Measurements from ENCODE around the gene UBE2O. TPM values are rescaled to one million over a fixed set of nuclear protein-coding genes. Genes with fewer than 3 reads are reported as not detected.

Gene UBE2O
- polyA plus RNA-seq, 1 of the 3 experiments (the other 2 are of a cell fraction), result 25.4 TPM

DNA sequence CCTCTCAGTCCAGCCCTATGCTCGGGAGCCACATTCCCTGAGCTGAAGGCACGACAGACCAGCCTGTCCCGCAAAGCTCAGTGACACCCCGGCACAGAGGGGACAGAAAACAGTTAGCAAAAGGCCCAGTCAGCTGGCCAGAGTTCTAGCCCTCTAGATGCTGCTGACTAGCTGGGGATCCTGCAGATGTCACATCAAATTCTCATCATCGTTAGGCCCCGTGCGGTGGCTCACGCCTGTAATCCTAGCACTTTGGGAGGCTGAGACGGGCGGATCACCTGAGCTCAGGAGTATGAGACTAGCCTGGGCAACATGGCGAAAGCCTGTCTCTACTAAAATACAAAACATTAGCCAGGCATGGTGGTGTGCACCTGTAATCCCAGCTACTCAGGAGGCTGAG lies 17.2 kb downstream of the UBE2O start:
- H3K4me2 ChIP-seq, result no peak overlapping the region
- ChIA-PET CTCF (interaction anchor here (0.6 to 5.7 kb wide), 11 partner anchors 12 to 254 kb away, joined by 3 to 40 read pairs (median 4); no protein-coding TSS in a partner anchor), POLR2A (interaction anchor here (1.1 kb wide), 1 partner anchor 107 kb away, joined by 4 read pairs; no protein-coding TSS in a partner anchor)
- H3K4me1 ChIP-seq (ENCODE audit: control insufficient read depth in 1 of 2, insufficient read depth in 2 of 2, low read depth in 1 of 2, low read length in 1 of 2), result peaks cover 0 to 13% of the 10 kb centered on the region in 2 experiments; a peak in 1 of 4 replicates
- H3K9ac ChIP-seq, result no peak overlapping the region
- H3K9me2 ChIP-seq, result no peaks in the 10 kb centered on the region
- H2AFZ ChIP-seq (ENCODE audit: low read depth), result no peak overlapping the region
- 96% methylated on average over 11 of the region's 11 CpGs for WGBS (ENCODE audit: low lambda C conversion rate)
- no peaks in the 10 kb centered on the region for H3K36me3 ChIP-seq (replicated peaks in 1 of 2; ENCODE audit: control insufficient read depth in 1 of 2, insufficient read depth in 2 of 2, low read length in 1 of 2)
- peaks cover 94% of the 10 kb centered on the region for H3K79me2 ChIP-seq (ENCODE audit: insufficient read depth)
- H3F3A ChIP-seq (replicated peaks; ENCODE audit: insufficient read depth), result no peaks in the 10 kb centered on the region
- TF ChIP-seq POLR2AphosphoS5 (IDR thresholded peaks at IDR 0.05; ENCODE audit: low read depth, low read length) (no peak), GABPA (IDR thresholded peaks at IDR 0.05; ENCODE audit: low read depth) (no peak), TAF1 (IDR thresholded peaks at IDR 0.05; ENCODE audit: borderline replicate concordance, low read depth, low read length) (no peak), YY1 (IDR thresholded peaks at IDR 0.05; ENCODE audit: low read depth) (no peak), EZH2phosphoT487 (IDR thresholded peaks at IDR 0.05; ENCODE audit: borderline replicate concordance, low read depth) (no peak), RXRA (IDR thresholded peaks at IDR 0.05; ENCODE audit: borderline replicate concordance, low read depth) (no peak), FOSL2 (IDR thresholded peaks at IDR 0.05; ENCODE audit: borderline replicate concordance, low read depth) (no peak), EP300 (IDR thresholded peaks at IDR 0.05; ENCODE audit: borderline replicate concordance in 1 of 2, low read depth in 1 of 2, low read length in 1 of 2) (no peak), RAD21 (IDR thresholded peaks at IDR 0.05; ENCODE audit: low read length) (no peak), TEAD4 (IDR thresholded peaks at IDR 0.05; ENCODE audit: borderline replicate concordance, insufficient read depth) (no peak), FOXJ3 (CRISPR knock-in tag; IDR thresholded peaks at IDR 0.05) (no peak), NFIC (IDR thresholded peaks at IDR 0.05; ENCODE audit: borderline replicate concordance) (no peak), JUND (IDR thresholded peaks at IDR 0.05) (no peak), SMC3 (IDR thresholded peaks at IDR 0.05; ENCODE audit: low read depth, low read length) (no peak), MXI1 (IDR thresholded peaks at IDR 0.05; ENCODE audit: low read depth, low read length) (no peak), RFX5 (IDR thresholded peaks at IDR 0.05; ENCODE audit: low read length) (no peak)
- TF ChIP-seq, protein P1, sequence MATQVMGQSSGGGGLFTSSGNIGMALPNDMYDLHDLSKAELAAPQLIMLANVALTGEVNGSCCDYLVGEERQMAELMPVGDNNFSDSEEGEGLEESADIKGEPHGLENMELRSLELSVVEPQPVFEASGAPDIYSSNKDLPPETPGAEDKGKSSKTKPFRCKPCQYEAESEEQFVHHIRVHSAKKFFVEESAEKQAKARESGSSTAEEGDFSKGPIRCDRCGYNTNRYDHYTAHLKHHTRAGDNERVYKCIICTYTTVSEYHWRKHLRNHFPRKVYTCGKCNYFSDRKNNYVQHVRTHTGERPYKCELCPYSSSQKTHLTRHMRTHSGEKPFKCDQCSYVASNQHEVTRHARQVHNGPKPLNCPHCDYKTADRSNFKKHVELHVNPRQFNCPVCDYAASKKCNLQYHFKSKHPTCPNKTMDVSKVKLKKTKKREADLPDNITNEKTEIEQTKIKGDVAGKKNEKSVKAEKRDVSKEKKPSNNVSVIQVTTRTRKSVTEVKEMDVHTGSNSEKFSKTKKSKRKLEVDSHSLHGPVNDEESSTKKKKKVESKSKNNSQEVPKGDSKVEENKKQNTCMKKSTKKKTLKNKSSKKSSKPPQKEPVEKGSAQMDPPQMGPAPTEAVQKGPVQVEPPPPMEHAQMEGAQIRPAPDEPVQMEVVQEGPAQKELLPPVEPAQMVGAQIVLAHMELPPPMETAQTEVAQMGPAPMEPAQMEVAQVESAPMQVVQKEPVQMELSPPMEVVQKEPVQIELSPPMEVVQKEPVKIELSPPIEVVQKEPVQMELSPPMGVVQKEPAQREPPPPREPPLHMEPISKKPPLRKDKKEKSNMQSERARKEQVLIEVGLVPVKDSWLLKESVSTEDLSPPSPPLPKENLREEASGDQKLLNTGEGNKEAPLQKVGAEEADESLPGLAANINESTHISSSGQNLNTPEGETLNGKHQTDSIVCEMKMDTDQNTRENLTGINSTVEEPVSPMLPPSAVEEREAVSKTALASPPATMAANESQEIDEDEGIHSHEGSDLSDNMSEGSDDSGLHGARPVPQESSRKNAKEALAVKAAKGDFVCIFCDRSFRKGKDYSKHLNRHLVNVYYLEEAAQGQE (IDR thresholded peaks at IDR 0.05; ENCODE audit: low read depth, low read length), result no peak
- TF ChIP-seq, protein P2, sequence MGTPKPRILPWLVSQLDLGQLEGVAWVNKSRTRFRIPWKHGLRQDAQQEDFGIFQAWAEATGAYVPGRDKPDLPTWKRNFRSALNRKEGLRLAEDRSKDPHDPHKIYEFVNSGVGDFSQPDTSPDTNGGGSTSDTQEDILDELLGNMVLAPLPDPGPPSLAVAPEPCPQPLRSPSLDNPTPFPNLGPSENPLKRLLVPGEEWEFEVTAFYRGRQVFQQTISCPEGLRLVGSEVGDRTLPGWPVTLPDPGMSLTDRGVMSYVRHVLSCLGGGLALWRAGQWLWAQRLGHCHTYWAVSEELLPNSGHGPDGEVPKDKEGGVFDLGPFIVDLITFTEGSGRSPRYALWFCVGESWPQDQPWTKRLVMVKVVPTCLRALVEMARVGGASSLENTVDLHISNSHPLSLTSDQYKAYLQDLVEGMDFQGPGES (IDR thresholded peaks at IDR 0.05; ENCODE audit: low read depth, low read length), result no peak
- TF ChIP-seq, protein P3, sequence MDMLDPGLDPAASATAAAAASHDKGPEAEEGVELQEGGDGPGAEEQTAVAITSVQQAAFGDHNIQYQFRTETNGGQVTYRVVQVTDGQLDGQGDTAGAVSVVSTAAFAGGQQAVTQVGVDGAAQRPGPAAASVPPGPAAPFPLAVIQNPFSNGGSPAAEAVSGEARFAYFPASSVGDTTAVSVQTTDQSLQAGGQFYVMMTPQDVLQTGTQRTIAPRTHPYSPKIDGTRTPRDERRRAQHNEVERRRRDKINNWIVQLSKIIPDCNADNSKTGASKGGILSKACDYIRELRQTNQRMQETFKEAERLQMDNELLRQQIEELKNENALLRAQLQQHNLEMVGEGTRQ (IDR thresholded peaks at IDR 0.05; ENCODE audit: borderline replicate concordance, low read depth, low read length), result no peak
- TF ChIP-seq, protein P4, sequence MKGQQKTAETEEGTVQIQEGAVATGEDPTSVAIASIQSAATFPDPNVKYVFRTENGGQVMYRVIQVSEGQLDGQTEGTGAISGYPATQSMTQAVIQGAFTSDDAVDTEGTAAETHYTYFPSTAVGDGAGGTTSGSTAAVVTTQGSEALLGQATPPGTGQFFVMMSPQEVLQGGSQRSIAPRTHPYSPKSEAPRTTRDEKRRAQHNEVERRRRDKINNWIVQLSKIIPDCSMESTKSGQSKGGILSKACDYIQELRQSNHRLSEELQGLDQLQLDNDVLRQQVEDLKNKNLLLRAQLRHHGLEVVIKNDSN (IDR thresholded peaks at IDR 0.05; ENCODE audit: borderline replicate concordance, low read depth), result no peak
- no peak overlapping the region for H3K27ac ChIP-seq (ENCODE audit: low read depth in 2 of 2, low read length in 1 of 2)
- H4K20me1 ChIP-seq (ENCODE audit: insufficient read depth), result peaks cover 79% of the 10 kb centered on the region
- no peaks in the 10 kb centered on the region for H3K9me3 ChIP-seq
- no peak for DNase-seq
- H3K27me3 ChIP-seq (ENCODE audit: insufficient read depth), result no peaks in the 10 kb centered on the region
- no peak overlapping the region for H3K4me3 ChIP-seq (ENCODE audit: low read depth in 2 of 2, low read length in 1 of 2)

All from SK-N-SH (cell line).